Panc1 (cell line): Measurements from ENCODE around the gene ZC3H10.

Source experiments
- TCF7L2 ChIP-seq: IDR thresholded peaks from 2 replicates; pipeline ENCODE4 v1.6.1; 2011; ENCODE audit warnings: mild to moderate bottlenecking, low read depth, low read length, inconsistent platforms
- TF ChIP-seq, protein P1 (sequence below): fragments of 450-650 bp; IDR thresholded peaks from 2 replicates; pipeline ENCODE4 v1.5.1; 2017; ENCODE audit warnings: mild to moderate bottlenecking

DNA sequence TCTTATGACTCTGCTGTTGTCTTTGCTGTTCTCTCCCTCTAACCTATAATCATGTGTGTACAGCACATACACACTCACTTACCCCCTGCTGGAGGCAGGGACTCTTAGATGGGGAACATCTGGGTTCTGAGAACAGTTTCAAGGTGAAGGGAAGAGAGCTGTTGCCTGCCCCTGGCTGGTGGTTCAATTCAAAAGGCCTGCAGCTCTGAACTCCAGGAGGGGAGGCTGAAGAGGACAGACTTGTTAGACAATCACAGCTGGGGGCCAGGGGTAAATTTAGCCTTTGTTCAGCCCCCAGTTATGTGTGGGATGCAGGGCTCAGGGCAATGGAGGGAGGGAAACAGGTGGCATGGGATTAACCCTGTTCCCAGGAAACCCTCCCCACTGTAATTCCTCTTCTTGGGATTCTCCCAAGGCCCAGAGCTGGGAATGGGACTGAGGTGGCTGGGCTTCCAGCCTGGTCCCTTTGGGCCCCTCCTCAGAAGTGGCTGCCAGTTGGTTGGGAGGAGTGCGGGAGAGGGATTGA lies 36.2 kb downstream of the ZC3H10 start:
- TF ChIP-seq TCF7L2, result no peak
- TF ChIP-seq, protein P1, sequence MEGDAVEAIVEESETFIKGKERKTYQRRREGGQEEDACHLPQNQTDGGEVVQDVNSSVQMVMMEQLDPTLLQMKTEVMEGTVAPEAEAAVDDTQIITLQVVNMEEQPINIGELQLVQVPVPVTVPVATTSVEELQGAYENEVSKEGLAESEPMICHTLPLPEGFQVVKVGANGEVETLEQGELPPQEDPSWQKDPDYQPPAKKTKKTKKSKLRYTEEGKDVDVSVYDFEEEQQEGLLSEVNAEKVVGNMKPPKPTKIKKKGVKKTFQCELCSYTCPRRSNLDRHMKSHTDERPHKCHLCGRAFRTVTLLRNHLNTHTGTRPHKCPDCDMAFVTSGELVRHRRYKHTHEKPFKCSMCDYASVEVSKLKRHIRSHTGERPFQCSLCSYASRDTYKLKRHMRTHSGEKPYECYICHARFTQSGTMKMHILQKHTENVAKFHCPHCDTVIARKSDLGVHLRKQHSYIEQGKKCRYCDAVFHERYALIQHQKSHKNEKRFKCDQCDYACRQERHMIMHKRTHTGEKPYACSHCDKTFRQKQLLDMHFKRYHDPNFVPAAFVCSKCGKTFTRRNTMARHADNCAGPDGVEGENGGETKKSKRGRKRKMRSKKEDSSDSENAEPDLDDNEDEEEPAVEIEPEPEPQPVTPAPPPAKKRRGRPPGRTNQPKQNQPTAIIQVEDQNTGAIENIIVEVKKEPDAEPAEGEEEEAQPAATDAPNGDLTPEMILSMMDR, result no peak
